Breast epithelium (tissue), 3 donors: ENCODE results near the gene MORN1.

Source experiments
- CTCF ChIP-seq, 3 donors: fragments of 450-650 bp; IDR thresholded peaks; one replicate each; pipeline ENCODE4 v1.5.1; 2016 to 2017; ENCODE audit warnings: antibody characterized with exemption in 3 of 3, mild to moderate bottlenecking in 3 of 3, moderate library complexity in 3 of 3
- POLR2AphosphoS5 ChIP-seq, 3 donors: sonication (generic); formaldehyde crosslinking; IDR thresholded peaks; one replicate each; pipeline ENCODE4 v1.6.1; 2017; ENCODE audit warnings: antibody characterized with exemption in 3 of 3

DNA sequence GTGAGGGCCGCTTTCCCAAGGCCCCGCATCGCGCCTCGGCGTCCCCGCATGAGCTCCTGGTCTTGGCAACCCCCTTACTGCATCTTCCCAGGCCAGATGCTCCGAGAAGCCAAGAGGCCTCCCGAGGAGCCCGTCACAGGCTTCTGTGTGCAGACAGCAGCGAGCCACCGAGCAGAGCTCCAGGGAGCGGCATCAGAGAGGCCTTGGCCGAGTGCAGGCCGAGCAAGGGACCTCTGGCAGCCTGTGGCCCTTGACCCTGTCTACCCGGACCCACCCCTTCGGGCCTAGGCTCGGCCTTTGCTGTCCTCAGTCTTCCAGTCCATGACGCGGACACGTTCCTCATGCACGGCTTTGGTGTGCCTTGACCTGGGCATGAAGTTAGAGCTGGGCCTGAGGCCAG lies 63.5 kb downstream of the MORN1 start:
- TF ChIP-seq POLR2AphosphoS5 (IDR thresholded peaks at IDR 0.05) (no peak), CTCF (IDR thresholded peaks at IDR 0.05) (no peak)
